Midbrain (tissue), 1 donor: ENCODE measurements around the gene RNF4.
A peak's percentile ranks its signal among the peaks of the same experiment; 100 is the strongest.
"Not testable (repeated sequence)": the region's sequence is repeated elsewhere in the genome, so short reads cannot be mapped to it uniquely, and the experiment has no call there.

ENCODE experiments used
- DNase-seq: peaks from one replicate; lab custom pipeline; 2025; lab: John Stamatoyannopoulos, UW

The RNF4 gene

DNA sequence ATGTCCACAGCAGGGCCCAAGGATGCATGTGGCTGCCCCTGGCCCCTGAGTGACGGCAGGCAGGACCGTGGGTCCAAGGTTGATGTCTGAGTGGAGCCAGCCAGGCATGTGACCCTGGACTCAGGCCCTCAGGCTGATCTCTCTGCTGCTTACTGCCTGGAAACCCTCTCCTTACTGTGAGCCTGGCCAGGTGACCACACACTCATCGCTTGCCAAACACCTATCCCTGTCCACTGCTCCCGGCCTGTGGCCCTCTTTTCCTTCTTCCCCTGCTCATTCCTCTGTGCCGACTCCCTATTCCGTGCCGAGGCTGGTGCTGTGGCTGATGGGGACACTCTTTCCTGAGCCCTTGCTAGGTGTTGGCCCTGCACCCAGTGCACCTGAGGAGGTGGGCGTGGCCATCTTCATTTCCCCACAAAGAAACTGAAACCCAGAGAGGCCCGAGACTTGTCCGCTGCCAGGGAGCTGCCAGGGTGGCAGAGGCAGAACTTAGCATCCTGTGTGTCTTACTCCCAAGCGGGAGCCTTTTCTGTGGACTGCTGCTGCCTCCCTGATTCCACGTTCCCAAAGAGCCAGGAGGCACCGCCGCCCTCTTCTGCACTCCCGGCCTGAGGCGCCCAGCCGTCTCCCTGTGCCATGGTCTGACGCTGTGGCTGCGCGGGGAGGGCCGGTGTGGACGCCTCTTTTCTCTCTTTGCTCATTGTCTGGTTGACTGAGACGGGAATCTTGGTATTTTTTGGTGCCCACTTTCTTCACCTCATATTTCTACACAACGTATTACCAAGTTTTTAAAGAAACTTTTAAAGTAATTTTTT, 11.2 kb upstream of the RNF4 start:
- DNase-seq, result no peak

DNA sequence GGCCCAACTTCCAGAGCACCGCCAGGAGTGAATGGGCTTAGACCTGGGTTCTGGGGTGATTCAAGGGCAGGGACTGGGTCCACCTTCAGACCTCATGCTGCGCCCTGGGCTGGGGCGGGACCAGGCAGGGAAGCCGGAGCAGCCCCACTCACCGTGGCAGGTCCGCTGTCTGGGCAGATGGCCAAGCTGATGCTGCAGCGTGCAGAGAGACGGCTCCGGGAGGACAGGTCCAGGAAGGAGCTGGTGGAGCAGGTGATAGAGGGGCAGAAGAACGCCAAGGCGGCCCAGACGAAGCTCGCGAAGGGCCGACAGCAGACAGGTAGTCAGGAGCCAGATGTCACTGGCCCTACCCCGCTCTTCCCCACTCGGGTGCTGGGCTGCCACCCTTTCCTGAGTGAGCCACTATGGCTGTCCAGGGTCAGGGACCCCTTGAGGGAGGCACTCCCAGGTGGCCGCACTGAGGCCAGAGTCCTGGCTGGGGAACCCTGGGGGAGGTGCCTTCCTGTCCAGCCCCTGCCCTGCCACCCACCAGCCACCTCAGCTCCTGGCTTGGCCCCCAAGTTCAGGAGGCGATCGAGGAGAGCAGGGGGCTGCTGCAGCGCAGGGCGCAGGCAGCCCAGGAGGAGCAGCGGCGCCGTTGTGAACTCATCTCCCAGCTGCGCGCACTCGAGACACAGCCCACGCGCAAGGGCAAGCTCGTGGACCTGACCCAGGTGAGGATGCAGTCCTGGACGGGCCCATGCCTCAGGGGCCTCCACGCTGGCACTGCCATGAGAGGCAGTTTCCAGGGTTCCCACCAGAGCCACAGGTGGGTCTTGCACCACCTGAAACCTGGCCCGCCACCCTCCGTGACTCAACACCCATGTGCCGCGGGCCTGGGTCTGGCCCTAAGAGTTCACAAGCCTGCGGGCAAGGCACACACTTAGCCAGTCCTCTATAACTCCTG, 10.1 kb upstream of the RNF4 start:
- DNase-seq, result no peak

DNA sequence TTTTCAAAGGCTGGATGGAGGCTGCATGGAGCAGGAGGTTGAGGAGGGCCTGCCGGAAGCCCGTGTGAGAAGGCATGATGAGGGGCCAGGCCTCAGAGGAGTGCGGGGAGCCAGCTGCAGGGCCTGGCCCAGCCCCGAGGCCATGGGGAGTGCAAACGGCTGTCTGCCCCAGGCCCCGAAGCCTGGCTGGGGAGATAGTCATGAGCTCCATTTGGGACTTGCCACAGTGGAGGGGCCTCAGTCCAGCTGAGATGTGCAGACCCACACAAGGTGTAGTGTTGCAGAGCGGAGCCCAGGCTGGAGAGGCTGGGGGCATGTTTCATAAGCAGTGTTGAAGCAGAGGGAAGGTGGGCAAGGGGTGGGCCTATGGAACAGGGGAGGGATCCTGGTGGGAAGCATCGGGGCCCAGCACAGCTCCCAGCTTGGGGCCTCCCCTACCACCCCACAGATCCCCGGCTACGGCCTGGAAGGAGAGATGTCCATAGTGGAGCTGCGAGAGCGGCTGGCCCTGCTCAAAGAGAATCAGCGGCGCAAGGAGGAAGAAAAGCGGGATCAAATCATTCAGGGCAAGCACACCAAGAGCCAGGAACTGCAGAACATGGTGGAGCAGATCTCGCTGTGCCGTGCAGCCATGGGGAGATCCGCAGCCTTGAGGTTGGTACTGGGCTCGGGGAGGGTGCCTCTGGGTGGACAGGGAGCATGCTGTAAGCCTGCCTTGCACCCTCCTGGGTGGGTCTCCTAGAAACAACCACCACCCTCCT, 9.1 kb upstream of the RNF4 start:
- DNase-seq, result no peak

DNA sequence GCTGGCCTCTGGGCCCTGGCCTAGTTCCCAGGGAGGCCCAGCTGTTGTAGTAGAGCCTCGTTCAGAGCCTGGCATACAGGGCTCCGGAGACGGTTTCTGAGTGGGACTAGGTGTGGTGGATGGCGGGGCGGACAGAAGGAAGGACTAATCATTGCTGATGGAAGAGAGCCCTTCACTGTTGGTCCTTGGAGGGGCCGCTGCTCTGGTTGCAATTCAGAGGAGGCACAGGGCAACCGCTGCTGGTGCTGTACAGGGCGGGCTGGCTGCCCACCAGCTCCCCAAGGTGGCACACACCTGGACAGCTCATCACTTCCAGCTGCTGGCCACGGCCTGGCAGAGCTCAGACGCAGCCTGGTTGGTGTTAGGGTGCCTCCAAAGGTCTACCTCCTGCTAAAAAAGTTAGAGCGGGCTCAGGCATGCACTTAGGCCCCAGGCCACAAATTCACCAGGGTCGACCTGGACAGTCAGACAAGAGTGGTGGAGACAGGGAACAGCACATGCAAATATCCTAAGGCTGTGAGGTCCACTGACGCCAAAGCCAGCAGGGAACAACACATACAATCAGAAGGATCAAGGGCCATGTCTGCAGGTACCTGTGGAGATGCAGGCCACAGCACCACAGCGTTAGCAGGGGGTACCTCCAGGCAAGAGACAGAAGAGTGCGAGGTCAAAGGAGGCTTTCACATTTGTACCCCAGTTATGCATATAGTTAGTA, 7.5 kb upstream of the RNF4 start:
- DNase-seq, result no peak

DNA sequence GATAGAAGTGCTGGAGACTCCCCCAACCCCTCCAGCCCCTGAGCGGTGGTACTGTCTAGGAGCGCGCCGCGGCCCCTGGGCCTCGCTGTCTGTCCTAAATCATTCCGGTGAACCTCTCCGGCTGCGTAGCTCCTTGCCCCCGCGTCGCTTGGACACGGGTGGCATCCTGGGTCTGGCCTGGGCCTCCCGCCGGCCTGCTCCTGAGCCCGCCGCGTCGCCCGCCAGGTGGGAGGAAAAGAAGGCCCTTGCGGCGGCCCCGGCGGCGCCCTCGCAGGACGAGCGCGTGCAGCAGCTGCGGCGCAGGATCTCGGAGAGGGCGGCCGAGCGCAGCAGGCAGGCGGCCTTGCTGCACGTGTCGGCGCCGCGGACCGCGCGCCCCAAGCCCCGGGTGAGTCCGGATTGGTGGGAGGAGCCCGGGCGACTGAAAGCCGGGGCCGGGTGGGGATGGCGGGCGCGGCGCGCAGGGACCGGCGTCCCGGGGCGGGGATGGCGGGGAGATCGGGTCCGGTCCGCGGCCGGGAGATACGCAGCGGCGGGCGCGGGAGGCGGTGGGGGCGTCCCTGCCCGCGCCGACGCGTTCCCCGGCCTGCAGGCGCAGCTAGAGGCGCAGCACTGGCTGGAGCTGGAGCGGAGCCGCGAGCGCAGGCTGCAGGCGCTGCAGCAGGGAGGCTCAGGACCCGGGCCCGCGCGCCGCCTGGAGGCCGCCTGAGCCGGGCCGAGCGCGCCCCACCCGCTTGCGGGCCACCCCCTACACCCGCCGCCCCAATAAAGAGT, 6.5 kb upstream of the RNF4 start:
- peak; percentile 72 for DNase-seq

DNA sequence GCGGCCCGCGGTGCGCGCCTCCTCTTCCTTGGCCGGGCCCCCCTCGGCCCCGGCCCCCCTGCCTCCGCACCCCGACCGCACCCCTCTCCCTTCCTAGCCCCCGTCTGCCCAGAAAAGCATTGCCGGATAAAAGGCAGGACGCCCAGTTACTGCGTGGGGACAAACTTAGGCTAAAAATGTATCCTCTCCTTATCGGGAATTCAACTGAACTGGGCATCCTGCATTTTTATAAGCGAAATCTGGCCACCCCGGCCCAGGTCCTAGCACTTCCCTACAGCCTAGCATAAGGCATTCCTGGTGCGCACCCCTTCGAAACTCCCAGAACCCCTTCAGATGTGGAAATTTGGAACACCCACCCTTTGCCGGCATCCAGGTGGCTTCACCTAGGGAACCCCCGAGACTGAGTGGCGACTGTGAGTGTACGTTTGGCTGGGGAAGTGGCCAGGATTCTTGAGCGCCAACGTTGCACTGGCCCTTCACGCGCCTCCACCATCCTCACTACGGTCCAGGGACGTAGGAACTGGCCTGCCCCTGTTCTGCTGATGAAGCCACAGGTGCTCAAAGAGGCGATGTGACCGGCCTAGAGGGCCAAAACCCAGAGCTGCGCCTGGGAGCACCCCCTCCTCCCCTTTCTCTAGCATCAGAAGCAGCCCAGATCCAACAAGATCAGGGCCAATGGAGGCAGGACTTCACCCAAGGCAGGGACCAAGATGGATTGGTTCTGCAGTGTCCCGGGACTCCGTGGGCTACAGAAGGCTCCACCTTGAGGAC, 5.7 kb upstream of the RNF4 start:
- no peak for DNase-seq

DNA sequence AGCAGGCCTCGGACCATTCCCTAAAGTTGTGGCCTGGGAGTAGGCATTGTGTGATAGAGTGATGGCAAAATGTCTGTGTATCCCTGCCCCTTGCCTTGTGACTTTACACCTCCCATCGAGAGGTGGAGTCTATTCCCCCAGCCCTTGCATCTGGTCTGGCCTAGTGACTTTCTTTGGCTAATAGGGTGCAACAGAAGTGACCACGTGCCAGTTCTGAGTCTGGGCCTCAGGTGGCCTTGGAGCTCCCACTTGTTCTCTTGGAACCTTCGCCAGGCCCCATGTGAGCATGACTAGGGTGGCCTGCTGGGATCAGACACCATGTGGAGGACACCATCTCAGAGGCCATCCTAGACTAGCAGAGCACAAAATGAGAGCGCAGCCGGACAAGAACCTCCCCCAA, 3.9 kb upstream of the RNF4 start:
- DNase-seq, result no peak

DNA sequence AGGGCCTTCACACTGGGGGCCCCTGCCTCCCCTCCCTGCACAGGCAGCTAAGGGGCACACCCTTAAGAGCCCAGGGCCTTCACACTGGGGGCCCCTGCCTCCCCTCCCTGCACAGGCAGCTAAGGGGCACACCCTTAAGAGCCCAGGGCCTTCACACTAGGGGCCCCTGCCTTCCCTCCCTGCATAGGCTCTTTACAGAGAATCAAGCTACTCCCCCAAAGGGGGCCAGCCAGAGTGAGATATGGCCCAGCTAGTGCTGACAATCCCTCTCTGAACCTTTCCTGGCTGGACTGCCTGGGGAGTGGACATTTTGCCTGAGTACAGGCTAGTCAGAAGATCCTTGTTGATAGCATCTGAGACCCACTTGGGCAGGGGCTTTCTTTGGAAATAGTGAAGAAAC, 3.4 kb upstream of the RNF4 start:
- DNase-seq, result not testable (repeated sequence)

DNA sequence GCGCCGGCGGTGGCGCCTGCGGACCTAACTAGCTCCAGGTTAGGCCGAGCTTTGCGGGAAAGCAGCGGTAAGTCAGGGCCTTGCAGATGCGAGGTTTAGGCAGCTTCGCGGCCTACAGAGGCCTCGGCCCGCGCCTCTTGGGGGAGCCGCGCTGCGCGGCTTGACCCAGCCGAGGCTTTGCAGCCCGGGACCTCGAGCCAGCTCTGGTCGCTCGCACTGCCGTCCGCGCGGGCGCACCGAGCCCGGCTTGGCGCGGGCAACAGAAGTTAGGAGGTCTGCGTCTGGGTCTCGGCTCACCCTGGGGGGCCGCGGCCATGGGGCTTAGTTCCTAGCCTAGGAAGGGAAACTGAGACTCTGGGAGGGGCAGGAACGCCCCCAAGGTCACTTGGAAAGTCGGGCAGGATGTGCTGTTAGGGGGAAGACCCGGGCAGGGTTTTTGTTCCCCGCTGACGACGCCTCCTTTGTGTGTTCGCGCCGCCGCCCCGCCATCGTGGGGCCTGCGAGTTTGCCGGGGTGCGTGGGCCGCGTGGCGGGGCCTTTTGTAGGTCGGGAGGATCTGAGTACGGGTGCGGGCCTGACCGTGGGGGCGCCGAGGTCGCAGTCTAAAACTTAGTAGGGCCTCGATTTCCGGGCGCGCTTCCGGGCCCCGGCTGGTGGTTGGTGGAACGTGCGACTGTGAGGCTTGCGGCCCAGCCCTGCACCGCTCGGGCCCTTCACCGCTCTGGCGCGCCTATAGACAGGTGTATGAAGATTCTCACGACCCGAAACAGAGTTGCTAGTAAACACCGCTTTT, 482 bp downstream of the RNF4 start:
- no peak for DNase-seq

DNA sequence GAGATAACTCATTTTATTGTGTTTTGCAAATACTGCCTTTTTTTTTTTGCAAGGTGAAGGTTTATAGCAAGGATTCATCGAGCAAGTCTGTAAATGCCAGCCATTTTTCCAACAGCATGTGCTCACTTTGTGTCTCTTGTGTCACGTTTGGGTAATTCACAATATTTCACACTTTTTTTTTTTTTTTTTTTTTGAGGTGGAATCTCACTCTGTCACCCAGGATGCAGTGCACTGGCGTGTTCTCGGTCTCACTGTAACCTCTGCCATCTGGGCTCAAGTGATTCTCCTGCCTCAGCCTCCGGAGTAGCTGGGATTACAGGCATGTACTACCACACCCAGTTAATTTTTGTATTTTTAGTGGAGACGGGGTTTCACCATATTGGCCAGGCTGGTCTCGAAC, 1.9 kb downstream of the RNF4 start:
- no peak for DNase-seq

DNA sequence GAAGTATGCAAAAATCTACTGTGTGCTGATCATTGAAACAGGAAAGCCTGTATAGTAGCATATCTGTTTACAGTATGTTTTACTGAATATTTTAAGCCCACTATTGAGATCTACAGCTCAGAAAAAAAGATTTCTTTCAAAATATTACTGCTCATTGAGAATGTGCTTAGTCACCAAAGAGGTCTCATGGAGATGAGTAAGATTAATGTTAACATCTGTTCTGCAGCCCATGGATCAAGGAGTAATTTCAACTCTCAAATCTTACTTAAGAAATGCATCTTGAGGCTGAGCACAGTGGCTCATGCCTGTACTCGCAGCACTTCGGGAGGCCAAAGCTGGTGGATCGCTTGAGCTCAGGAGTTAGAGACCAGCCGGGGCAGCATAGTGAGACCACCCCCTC, 3.3 kb downstream of the RNF4 start:
- DNase-seq, result no peak

DNA sequence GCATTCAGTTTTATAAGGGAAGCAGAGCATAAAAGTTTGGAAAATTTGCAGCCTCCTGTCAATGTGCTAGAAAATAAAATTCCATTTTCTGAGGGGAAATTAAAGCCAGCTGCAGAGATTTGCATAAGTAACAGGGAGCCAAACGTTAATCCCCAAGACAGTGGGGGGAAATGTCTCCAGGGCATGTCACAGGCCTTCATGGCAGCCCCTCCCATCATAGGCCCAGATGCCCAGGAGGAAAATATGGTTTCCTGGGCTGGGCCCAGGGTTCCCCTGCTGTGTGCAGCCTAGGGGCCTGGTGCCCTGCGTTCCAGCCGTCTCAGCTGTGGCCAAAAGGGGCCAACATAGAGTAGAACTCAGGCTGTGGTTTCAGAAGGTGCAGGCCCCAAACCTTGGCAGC, 9.3 kb downstream of the RNF4 start:
- no peak for DNase-seq

DNA sequence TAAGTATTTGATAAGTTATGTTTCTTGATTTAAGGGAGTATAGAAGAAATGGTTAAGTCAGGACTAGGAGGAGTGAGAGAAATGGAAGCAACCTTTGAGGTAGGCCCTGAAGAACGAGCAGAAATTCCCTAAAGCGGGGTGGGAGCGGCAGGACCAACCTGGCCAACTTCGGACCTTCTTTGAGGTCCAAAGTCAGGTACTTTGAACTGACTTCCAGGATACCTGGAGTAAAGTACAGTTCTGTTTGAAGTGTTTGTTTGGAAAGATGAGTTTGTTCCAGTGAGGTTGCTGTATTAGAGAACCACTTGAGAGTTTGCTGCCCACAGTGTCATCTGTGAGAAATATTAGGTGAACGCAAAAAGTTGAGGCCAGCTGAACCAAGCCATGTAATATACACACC, 11.7 kb downstream of the RNF4 start:
- no peak for DNase-seq

DNA sequence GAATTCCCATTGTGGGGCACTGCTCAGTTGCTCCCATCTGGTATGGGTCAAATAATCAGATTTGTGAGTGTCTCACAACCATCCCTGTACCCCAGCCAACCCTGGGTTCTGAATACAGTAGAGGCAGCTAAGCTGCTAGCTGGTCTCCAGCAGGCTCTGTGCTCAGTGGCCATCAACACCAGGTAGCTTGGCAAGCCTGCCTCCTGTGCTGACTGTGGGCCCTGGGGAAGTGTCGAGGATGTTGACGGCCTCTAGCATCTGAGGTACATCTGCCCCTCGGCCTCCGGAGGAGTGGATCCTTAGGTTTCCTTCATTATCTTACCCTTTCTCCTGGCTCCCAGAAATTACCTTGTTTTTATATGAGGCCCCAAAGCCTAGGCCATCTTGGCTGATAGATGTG, 13.3 kb downstream of the RNF4 start:
- DNase-seq, result no peak

DNA sequence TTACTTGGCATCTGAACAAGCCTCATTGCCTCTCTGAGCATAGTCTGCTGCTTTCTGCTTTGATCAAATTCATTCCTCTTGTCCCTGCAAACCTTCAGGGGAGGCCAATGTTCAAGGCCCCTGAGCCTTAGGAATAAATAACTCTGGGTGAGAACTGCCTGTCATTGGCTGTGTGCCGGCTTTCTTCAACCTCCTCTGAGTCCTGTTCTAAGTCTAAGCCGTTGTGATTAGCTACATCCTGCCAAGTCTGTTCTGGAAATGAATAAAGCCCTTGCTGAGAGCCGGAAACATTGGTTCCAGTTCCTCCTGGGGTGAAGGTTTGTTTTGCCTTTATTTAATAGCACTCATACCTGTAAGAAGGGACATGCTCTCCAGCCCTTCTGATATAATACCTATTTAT, 13.8 kb downstream of the RNF4 start:
- DNase-seq, result peak; percentile 67

DNA sequence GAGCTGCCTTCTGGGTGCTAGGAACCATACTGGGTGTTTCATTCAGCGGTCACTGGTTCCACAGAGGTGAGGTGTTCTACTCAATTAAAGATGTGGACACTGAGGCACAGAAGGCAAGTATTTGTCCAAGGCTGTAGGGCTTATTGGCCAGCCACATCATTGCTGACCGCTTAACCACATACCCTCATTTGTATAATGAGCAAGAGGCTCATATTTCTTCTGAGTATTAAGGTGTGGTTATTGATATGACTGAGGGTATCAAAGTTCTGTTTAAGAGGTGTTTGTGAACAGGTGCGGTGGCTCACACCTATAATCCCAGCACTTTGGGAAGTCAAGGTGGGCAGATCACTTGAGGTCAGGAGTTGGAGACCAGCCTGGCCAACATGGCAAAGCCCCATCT, 14.3 kb downstream of the RNF4 start:
- DNase-seq, result no peak

DNA sequence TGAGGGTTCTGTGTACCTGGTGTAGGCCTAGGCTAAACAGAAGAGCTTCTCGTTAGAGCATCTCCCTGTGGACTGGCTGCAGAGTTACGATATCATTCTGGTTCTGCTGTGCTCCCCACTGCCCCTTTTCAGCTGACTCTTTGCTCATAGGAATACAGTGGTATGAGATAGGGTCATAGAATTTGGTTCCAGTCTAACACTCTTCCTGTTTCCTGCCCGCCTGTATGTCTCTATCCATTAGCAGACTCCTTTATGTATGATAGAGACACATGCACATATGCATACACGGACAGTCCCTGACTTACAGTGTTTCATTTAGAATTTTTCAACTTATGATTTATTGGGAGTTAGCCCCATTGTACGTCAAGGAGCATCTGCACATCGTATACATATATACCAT, 15.3 kb downstream of the RNF4 start:
- no peak for DNase-seq

DNA sequence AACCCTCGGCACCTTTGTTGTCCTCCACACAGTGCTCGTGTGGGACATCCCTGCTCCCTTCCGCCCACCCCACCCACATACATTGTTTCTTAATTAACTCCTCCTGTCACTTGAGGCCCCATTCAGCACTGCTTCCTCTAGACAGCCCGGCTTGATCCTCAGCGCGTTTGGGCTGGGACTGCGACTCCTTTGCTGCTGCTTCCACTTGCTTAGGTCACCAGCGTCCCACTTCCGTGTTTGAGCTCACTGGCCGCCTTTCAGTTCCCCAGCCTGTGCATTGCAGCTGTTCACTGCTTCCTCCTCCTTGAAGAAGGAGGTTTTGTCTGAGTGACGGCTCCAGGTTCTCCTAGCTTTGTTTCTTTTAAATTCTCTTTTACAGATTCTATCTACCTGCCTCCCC, 16.1 kb downstream of the RNF4 start:
- peak; percentile 41 for DNase-seq

DNA sequence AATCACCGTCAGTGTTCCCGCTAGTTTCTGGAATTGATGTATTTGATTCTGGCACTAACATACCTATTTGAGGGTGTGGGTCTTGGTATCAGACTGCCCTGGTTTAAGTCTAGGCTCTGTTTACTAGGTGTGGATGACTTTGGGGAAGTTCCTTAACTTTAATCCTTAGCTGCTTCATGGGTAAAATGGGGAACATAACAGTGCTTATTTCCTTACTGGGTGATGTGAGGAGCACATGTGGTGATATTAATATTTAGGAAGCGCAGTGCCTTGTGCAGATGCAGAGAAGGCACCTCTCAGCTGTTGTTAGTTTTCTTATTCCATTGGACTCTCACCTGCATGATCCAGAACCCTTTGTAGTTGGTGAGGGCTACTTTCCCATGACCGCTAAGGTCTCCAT, 17.1 kb downstream of the RNF4 start:
- no peak for DNase-seq
